ENCODE measurements around the gene SLC25A13.
"Not testable (repeated sequence)": the region's sequence is repeated elsewhere in the genome, so short reads cannot be mapped to it uniquely, and the experiment has no call there.

Gene SLC25A13, protein sequence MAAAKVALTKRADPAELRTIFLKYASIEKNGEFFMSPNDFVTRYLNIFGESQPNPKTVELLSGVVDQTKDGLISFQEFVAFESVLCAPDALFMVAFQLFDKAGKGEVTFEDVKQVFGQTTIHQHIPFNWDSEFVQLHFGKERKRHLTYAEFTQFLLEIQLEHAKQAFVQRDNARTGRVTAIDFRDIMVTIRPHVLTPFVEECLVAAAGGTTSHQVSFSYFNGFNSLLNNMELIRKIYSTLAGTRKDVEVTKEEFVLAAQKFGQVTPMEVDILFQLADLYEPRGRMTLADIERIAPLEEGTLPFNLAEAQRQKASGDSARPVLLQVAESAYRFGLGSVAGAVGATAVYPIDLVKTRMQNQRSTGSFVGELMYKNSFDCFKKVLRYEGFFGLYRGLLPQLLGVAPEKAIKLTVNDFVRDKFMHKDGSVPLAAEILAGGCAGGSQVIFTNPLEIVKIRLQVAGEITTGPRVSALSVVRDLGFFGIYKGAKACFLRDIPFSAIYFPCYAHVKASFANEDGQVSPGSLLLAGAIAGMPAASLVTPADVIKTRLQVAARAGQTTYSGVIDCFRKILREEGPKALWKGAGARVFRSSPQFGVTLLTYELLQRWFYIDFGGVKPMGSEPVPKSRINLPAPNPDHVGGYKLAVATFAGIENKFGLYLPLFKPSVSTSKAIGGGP

DNA sequence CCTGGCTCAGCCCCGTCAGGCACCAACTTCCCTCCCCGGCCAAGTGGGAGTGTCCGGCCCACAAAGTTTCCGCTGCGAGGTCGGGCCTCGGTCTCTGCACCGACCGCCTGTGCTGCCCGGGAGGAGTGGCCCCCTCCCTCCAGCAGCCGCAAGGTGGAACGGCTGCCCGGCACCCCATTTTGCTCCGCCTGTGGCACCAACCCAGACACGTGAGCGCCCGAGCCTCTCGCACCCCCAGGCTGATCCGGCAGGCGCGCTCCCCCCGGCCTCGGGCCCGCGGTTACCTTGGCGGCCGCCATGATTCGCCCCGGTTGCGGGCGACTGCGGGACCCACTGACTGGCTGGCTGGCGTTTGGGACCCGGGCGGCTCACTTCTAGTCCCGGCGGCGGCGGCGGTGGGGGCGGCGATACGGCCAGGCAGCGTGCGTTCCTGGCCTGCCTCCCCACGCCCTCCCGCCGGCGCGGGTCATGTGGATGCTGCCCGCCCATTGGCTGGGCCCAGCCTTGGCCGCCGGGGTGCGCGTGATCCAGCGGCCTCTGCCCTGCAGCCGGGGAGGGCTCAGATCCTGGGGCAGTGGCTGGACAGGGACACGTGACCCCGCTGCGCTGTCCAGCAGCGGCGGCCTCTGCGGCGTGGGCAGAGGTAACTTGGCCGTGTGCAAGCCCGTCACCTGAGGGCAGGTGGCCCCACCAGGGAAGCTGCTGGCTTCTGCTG lies at the start of gene SLC25A13:
Gene SLC25A13, minus strand, starts transcription at position 441 of the 715 bp plus-strand sequence. Its CDS starts 142 bp downstream, at position 299.
- TF ChIP-seq, protein P1, sequence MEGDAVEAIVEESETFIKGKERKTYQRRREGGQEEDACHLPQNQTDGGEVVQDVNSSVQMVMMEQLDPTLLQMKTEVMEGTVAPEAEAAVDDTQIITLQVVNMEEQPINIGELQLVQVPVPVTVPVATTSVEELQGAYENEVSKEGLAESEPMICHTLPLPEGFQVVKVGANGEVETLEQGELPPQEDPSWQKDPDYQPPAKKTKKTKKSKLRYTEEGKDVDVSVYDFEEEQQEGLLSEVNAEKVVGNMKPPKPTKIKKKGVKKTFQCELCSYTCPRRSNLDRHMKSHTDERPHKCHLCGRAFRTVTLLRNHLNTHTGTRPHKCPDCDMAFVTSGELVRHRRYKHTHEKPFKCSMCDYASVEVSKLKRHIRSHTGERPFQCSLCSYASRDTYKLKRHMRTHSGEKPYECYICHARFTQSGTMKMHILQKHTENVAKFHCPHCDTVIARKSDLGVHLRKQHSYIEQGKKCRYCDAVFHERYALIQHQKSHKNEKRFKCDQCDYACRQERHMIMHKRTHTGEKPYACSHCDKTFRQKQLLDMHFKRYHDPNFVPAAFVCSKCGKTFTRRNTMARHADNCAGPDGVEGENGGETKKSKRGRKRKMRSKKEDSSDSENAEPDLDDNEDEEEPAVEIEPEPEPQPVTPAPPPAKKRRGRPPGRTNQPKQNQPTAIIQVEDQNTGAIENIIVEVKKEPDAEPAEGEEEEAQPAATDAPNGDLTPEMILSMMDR (IDR thresholded peaks at IDR 0.05; ENCODE audit: borderline replicate concordance, insufficient read depth, low read depth, low read length), result no peak
- H3K4me3 ChIP-seq (ENCODE audit: low read depth, low read length), result peak within 1 kb of the TSS; percentile 75

GRCh38 chr7:96365916-96366315 lies 44.0 kb upstream of the SLC25A13 start:
- H3K4me3 ChIP-seq (ENCODE audit: low read depth, low read length), result not testable (repeated sequence)

GRCh38 chr7:96361116-96361857 lies 39.4 kb upstream of the SLC25A13 start:
- TF ChIP-seq, protein P1 (IDR thresholded peaks at IDR 0.05; ENCODE audit: borderline replicate concordance, insufficient read depth, low read depth, low read length), result no peak

DNA sequence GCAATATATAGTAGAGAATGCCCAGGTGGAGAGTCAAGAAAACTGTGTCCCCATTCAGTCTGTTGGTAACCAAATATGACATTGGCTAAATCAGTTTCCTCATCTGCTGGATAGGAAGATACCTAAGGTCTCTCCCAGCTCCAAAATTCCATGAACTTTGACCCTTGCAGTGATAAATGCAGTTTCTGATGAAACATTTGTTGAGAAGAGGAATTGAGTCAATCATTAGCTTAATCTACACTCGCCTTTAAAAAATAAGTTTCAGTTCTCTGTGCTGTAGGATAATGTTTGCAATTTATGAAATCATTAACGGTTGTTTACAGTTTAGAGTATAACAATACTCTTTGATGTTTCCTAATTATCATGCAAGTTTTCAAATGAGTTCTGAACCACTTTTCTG lies 38.0 kb upstream of the SLC25A13 start:
- TF ChIP-seq, protein P1 (IDR thresholded peaks at IDR 0.05; ENCODE audit: borderline replicate concordance, insufficient read depth, low read depth, low read length), result no peak
- no peak overlapping the region for H3K4me3 ChIP-seq (ENCODE audit: low read depth, low read length)

More at GRCh38 chr7:96361116-96361857, 39.4 kb upstream of the SLC25A13 start:
- H3K4me3 ChIP-seq (ENCODE audit: low read depth, low read length), result no peak overlapping the region

DNA sequence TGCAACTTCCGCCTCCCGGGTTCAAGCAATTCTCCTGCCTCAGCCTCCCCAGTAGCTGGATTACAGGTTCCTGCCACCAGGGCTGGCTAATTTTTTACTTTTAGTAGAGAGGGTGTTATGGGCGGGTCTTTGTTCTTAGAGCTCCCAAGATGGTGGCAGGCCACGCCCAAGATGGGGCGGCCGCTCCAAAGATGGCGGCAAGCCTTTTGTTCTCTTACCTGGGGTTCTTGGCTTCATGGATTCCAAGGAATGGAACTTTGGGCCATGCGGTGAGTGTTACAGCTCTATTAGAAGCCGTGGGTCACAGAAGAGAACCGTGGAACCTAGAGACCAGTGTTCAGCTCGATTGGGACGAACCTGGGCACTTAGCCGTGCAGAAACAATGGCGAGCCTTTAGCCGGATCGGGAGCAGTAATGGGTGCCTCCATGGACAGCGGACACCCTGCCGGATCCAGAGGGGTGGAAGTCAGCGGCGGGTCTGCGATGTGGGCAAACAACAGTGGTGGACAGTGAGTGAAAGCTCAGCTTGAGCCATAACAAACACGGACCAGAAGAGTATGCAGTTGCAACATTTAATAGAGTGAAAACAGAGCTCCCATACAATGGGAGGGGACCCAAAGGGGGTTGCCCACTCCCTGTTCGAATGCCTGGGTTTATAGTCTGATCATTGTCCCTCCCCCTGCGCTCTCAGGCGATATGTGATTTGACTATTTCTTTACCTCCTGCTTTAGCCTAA lies 36.5 kb upstream of the SLC25A13 start:
- H3K4me3 ChIP-seq (ENCODE audit: low read depth, low read length), result not testable (repeated sequence)

GRCh38 chr7:96355990-96356506 lies 34.1 kb upstream of the SLC25A13 start:
- no peak overlapping the region for H3K4me3 ChIP-seq (ENCODE audit: low read depth, low read length)
- TF ChIP-seq, protein P1 (IDR thresholded peaks at IDR 0.05; ENCODE audit: borderline replicate concordance, insufficient read depth, low read depth, low read length), result no peak

DNA sequence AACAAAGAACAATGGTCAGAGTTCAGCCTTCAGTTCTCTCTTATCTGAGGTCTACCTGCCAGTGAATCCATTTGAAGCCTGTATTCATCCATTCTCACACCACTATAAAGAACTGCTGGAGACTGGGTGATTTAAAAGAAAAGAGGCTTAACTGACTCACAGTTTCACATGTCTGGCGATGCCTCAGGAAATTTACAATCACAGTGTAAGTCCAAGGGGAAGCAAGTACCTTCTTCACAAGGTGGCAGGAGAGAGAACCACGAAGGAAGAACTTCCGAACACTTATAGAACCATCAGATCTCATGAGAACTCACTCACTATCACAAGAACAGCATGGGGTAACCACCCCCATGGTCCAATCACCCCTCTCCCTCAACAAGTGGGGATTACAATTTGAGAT lies 33.0 kb upstream of the SLC25A13 start:
- TF ChIP-seq, protein P1 (IDR thresholded peaks at IDR 0.05; ENCODE audit: borderline replicate concordance, insufficient read depth, low read depth, low read length), result no peak
- no peak overlapping the region for H3K4me3 ChIP-seq (ENCODE audit: low read depth, low read length)

All from GM12875 (cell line).